Measurements from ENCODE around the gene SLC9A6.
"Not testable (repeated sequence)": the region's sequence is repeated elsewhere in the genome, so short reads cannot be mapped to it uniquely, and the experiment has no call there.

SLC9A6 gene

GRCh38 chrX:136063340-136064079 is 78.3 kb downstream of the SLC9A6 start:
- no peak for DNase-seq (ENCODE audit: low read depth, low spot score)

GRCh38 chrX:136064661-136065043 is 79.4 kb downstream of the SLC9A6 start:
- no peak for DNase-seq (ENCODE audit: low read depth, low spot score)

- no peak for DNase-seq (ENCODE audit: low read depth, low spot score)
These were observed 79.9 kb downstream of the SLC9A6 start for GRCh38 chrX:136065044-136065671.

GRCh38 chrX:136067097-136067496 is 81.9 kb downstream of the SLC9A6 start:
- DNase-seq (ENCODE audit: low read depth, low spot score): no peak

GRCh38 chrX:136067966-136068365 is 82.7 kb downstream of the SLC9A6 start:
- no peak for DNase-seq (ENCODE audit: low read depth, low spot score)

- no peak for DNase-seq (ENCODE audit: low read depth, low spot score)
These were observed 91.7 kb downstream of the SLC9A6 start for GRCh38 chrX:136076942-136077341.

GRCh38 chrX:136080766-136081165 is 95.5 kb downstream of the SLC9A6 start:
- no peak for DNase-seq (ENCODE audit: low read depth, low spot score)

GRCh38 chrX:136086521-136086920 is 101.3 kb downstream of the SLC9A6 start:
- no peak for DNase-seq (ENCODE audit: low read depth, low spot score)

GRCh38 chrX:136091898-136092297 is 106.7 kb downstream of the SLC9A6 start:
- not testable (repeated sequence) for DNase-seq (ENCODE audit: low read depth, low spot score)

- DNase-seq (ENCODE audit: low read depth, low spot score): no peak
These were observed 109.7 kb downstream of the SLC9A6 start for GRCh38 chrX:136094962-136095361.

Data from brain pericyte (primary cell).